ENCODE measurements around the gene IL12RB1. TPM values are rescaled to one million over a fixed set of nuclear protein-coding genes. Genes with fewer than 3 reads are reported as not detected.
A peak's percentile ranks its signal among the peaks of the same experiment; 100 is the strongest.
"Not testable (repeated sequence)": the region's sequence is repeated elsewhere in the genome, so short reads cannot be mapped to it uniquely, and the experiment has no call there.

Gene IL12RB1
- total RNA-seq, 1 experiment from 2014 or later: not detected

- no peaks in the 10 kb centered on the region for H3K27me3 Mint-ChIP-seq (ENCODE audit: insufficient read depth, unreplicated experiment)
- peaks cover 15% of the 10 kb centered on the region for H3K4me1 Mint-ChIP-seq (ENCODE audit: insufficient read depth, unreplicated experiment)
- CTCF ChIA-PET: interaction anchor here (0.6 to 2.5 kb wide), 4 partner anchors 14 to 84 kb away, joined by 3 to 8 read pairs (median 4); partner anchors contain the start of gene ARRDC2
- H3K27ac Mint-ChIP-seq (ENCODE audit: low read depth, unreplicated experiment): peak overlapping the region; percentile 39
- H3K4me3 Mint-ChIP-seq (ENCODE audit: unreplicated experiment): peak overlapping the region; percentile 14
- H3K36me3 Mint-ChIP-seq (ENCODE audit: insufficient read depth, unreplicated experiment): no peaks in the 10 kb centered on the region
- no peaks in the 10 kb centered on the region for H3K9me3 Mint-ChIP-seq (ENCODE audit: unreplicated experiment)
- intact Hi-C loops (cut with micrococcal nuclease): no loop called here
- POLR2A ChIA-PET: no interaction called here
- no peak for TF ChIP-seq CTCF (IDR thresholded peaks at IDR 0.05; ENCODE audit: unreplicated experiment)
- no peak for DNase-seq (ENCODE audit: unreplicated experiment)
- BruUV-seq (replicated peaks): no TSS peak
These were observed 41.3 kb downstream of the IL12RB1 start for GRCh38 chr19:18045307-18046050.

GRCh38 chr19:18044825-18045304, 41.9 kb downstream of the IL12RB1 start:
- H3K9me3 Mint-ChIP-seq (ENCODE audit: unreplicated experiment): no peaks in the 10 kb centered on the region
- peak overlapping the region; percentile 14 for H3K4me3 Mint-ChIP-seq (ENCODE audit: unreplicated experiment)
- peak overlapping the region; percentile 39 for H3K27ac Mint-ChIP-seq (ENCODE audit: low read depth, unreplicated experiment)
- DNase-seq (ENCODE audit: unreplicated experiment): peak; percentile 83
- no peak for TF ChIP-seq CTCF (IDR thresholded peaks at IDR 0.05; ENCODE audit: unreplicated experiment)
- intact Hi-C loops (cut with micrococcal nuclease): no loop called here
- H3K4me1 Mint-ChIP-seq (ENCODE audit: insufficient read depth, unreplicated experiment): peaks cover 9% of the 10 kb centered on the region
- no TSS peak for BruUV-seq (replicated peaks)
- CTCF ChIA-PET: interaction anchor here (0.6 to 2.5 kb wide), 4 partner anchors 14 to 84 kb away, joined by 3 to 8 read pairs (median 4); partner anchors contain the start of gene ARRDC2
- H3K36me3 Mint-ChIP-seq (ENCODE audit: insufficient read depth, unreplicated experiment): no peaks in the 10 kb centered on the region
- no peaks in the 10 kb centered on the region for H3K27me3 Mint-ChIP-seq (ENCODE audit: insufficient read depth, unreplicated experiment)
- POLR2A ChIA-PET: no interaction called here

GRCh38 chr19:18043676-18044075, 43.1 kb downstream of the IL12RB1 start:
- Mint-ChIP-seq H3K36me3 (ENCODE audit: insufficient read depth, unreplicated experiment) (no peaks in the 10 kb centered on the region), H3K4me3 (ENCODE audit: unreplicated experiment) (no peak overlapping the region), H3K27ac (ENCODE audit: low read depth, unreplicated experiment) (no peak overlapping the region), H3K4me1 (ENCODE audit: insufficient read depth, unreplicated experiment) (peaks cover 8% of the 10 kb centered on the region), H3K9me3 (ENCODE audit: unreplicated experiment) (no peaks in the 10 kb centered on the region), H3K27me3 (ENCODE audit: insufficient read depth, unreplicated experiment) (no peaks in the 10 kb centered on the region)
- ChIA-PET CTCF (interaction anchor here (1.6 to 2.5 kb wide), 2 partner anchors 15 to 36 kb away, joined by 5 to 8 read pairs; partner anchors contain the start of gene ARRDC2), POLR2A (no interaction called here)
- TF ChIP-seq CTCF (IDR thresholded peaks at IDR 0.05; ENCODE audit: unreplicated experiment): no peak
- intact Hi-C loops (cut with micrococcal nuclease): no loop called here
- no TSS peak for BruUV-seq (replicated peaks)
- no peak for DNase-seq (ENCODE audit: unreplicated experiment)

GRCh38 chr19:18041054-18041453, 45.7 kb downstream of the IL12RB1 start:
- POLR2A ChIA-PET: interaction anchor here (0.7 to 1.1 kb wide), 2 partner anchors 10 to 51 kb away, joined by 3 to 4 read pairs; no protein-coding TSS in a partner anchor
- no peaks in the 10 kb centered on the region for H3K36me3 Mint-ChIP-seq (ENCODE audit: insufficient read depth, unreplicated experiment)
- H3K9me3 Mint-ChIP-seq (ENCODE audit: unreplicated experiment): no peaks in the 10 kb centered on the region
- CTCF ChIA-PET: interaction anchor here (0.6 kb wide), 1 partner anchor 230 kb away, joined by 10 read pairs; no protein-coding TSS in a partner anchor
- BruUV-seq (replicated peaks): no TSS peak
- no peaks in the 10 kb centered on the region for H3K27me3 Mint-ChIP-seq (ENCODE audit: insufficient read depth, unreplicated experiment)
- H3K27ac Mint-ChIP-seq (ENCODE audit: low read depth, unreplicated experiment): no peak overlapping the region
- TF ChIP-seq CTCF (IDR thresholded peaks at IDR 0.05; ENCODE audit: unreplicated experiment): no peak
- H3K4me3 Mint-ChIP-seq (ENCODE audit: unreplicated experiment): no peak overlapping the region
- intact Hi-C loops (cut with micrococcal nuclease): no loop called here
- no peak for DNase-seq (ENCODE audit: unreplicated experiment)
- peaks cover 3% of the 10 kb centered on the region for H3K4me1 Mint-ChIP-seq (ENCODE audit: insufficient read depth, unreplicated experiment)

- H3K4me3 Mint-ChIP-seq (ENCODE audit: unreplicated experiment); CTCF ChIA-PET; H3K36me3 Mint-ChIP-seq (ENCODE audit: insufficient read depth, unreplicated experiment); H3K4me1 Mint-ChIP-seq (ENCODE audit: insufficient read depth, unreplicated experiment); H3K9me3 Mint-ChIP-seq (ENCODE audit: unreplicated experiment); BruUV-seq (replicated peaks); intact Hi-C loops (cut with micrococcal nuclease); H3K27ac Mint-ChIP-seq (ENCODE audit: low read depth, unreplicated experiment); H3K27me3 Mint-ChIP-seq (ENCODE audit: insufficient read depth, unreplicated experiment); DNase-seq (ENCODE audit: unreplicated experiment): not testable (repeated sequence)
- POLR2A ChIA-PET: interaction anchor here (1.2 kb wide), 1 partner anchor 9 kb away, joined by 4 read pairs; no protein-coding TSS in a partner anchor
These were observed 54.6 kb downstream of the IL12RB1 start for GRCh38 chr19:18032102-18032501.

GRCh38 chr19:18031401-18031800, 55.3 kb downstream of the IL12RB1 start:
- H3K27me3 Mint-ChIP-seq (ENCODE audit: insufficient read depth, unreplicated experiment); intact Hi-C loops (cut with micrococcal nuclease); CTCF ChIA-PET; H3K4me3 Mint-ChIP-seq (ENCODE audit: unreplicated experiment); H3K4me1 Mint-ChIP-seq (ENCODE audit: insufficient read depth, unreplicated experiment); H3K9me3 Mint-ChIP-seq (ENCODE audit: unreplicated experiment); BruUV-seq (replicated peaks); H3K27ac Mint-ChIP-seq (ENCODE audit: low read depth, unreplicated experiment); H3K36me3 Mint-ChIP-seq (ENCODE audit: insufficient read depth, unreplicated experiment); DNase-seq (ENCODE audit: unreplicated experiment): not testable (repeated sequence)
- POLR2A ChIA-PET: interaction anchor here (1.2 kb wide), 1 partner anchor 10 kb away, joined by 4 read pairs; no protein-coding TSS in a partner anchor
